ENCODE data around the gene ABRAXAS1.

ABRAXAS1 gene

GRCh38 chr4:83516042-83516772, 31.3 kb upstream of the ABRAXAS1 start:
- H3K4me1 ChIP-seq (ENCODE audit: control insufficient read depth, insufficient read depth, low read length) = no peaks in the 10 kb centered on the region

DNA sequence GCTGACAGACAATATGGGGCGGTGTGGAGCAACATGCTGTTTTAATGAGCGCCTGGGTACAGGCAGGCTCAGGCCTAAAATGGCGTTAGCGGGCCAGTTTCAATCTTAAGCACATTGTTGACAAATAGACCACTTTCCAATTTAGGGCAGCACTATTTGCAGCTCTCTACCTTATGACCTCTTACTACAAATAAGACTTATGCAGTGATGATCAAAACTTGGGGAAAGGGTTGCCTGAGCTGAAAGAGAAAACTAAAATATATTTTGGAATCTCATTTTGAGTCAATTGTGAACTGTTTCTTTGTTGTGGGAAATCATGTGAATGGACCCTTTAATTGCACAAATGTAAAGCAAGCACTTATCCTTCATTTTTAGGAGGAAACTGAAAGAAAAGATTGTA, 25.5 kb upstream of the ABRAXAS1 start:
- H3K27ac ChIP-seq (ENCODE audit: extremely low read depth, low read depth, low read length) = no peak overlapping the region
- TF ChIP-seq ZBTB21 (tag by site-specific recombination; IDR thresholded peaks at IDR 0.05) (no peak), ZNF747 (tag by site-specific recombination; IDR thresholded peaks at IDR 0.05) (no peak), ZXDB (tag by site-specific recombination; IDR thresholded peaks at IDR 0.05) (no peak), ZNF529 (tag by site-specific recombination; IDR thresholded peaks at IDR 0.05; ENCODE audit: insufficient replicate concordance) (no peak), ZNF621 (tag by site-specific recombination; IDR thresholded peaks at IDR 0.05) (no peak)
- TF ChIP-seq, protein P1, sequence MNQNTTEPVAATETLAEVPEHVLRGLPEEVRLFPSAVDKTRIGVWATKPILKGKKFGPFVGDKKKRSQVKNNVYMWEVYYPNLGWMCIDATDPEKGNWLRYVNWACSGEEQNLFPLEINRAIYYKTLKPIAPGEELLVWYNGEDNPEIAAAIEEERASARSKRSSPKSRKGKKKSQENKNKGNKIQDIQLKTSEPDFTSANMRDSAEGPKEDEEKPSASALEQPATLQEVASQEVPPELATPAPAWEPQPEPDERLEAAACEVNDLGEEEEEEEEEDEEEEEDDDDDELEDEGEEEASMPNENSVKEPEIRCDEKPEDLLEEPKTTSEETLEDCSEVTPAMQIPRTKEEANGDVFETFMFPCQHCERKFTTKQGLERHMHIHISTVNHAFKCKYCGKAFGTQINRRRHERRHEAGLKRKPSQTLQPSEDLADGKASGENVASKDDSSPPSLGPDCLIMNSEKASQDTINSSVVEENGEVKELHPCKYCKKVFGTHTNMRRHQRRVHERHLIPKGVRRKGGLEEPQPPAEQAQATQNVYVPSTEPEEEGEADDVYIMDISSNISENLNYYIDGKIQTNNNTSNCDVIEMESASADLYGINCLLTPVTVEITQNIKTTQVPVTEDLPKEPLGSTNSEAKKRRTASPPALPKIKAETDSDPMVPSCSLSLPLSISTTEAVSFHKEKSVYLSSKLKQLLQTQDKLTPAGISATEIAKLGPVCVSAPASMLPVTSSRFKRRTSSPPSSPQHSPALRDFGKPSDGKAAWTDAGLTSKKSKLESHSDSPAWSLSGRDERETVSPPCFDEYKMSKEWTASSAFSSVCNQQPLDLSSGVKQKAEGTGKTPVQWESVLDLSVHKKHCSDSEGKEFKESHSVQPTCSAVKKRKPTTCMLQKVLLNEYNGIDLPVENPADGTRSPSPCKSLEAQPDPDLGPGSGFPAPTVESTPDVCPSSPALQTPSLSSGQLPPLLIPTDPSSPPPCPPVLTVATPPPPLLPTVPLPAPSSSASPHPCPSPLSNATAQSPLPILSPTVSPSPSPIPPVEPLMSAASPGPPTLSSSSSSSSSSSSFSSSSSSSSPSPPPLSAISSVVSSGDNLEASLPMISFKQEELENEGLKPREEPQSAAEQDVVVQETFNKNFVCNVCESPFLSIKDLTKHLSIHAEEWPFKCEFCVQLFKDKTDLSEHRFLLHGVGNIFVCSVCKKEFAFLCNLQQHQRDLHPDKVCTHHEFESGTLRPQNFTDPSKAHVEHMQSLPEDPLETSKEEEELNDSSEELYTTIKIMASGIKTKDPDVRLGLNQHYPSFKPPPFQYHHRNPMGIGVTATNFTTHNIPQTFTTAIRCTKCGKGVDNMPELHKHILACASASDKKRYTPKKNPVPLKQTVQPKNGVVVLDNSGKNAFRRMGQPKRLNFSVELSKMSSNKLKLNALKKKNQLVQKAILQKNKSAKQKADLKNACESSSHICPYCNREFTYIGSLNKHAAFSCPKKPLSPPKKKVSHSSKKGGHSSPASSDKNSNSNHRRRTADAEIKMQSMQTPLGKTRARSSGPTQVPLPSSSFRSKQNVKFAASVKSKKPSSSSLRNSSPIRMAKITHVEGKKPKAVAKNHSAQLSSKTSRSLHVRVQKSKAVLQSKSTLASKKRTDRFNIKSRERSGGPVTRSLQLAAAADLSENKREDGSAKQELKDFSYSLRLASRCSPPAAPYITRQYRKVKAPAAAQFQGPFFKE (tag by site-specific recombination; IDR thresholded peaks at IDR 0.05; ENCODE audit: borderline replicate concordance) = no peak
- no peak overlapping the region for H3K4me3 ChIP-seq (ENCODE audit: low read depth, low read length)
- no peaks in the 10 kb centered on the region for H3K9me3 ChIP-seq (ENCODE audit: control insufficient read depth, insufficient read depth, low read depth, low read length)
- ChIA-PET CTCF (interaction anchor here (0.7 to 2.9 kb wide), 3 partner anchors 88 to 131 kb away, joined by 3 to 25 read pairs (median 3); no protein-coding TSS in a partner anchor), POLR2A (no interaction called here)
- H3K4me1 ChIP-seq (ENCODE audit: control insufficient read depth, insufficient read depth, low read length) = no peaks in the 10 kb centered on the region
- no peaks in the 10 kb centered on the region for H3K36me3 ChIP-seq (ENCODE audit: control insufficient read depth in 2 of 2, insufficient read depth in 1 of 2, low read length in 2 of 2)

More at GRCh38 chr4:83516042-83516772, 31.3 kb upstream of the ABRAXAS1 start:
- Histone ChIP-seq H3K36me3 (ENCODE audit: control insufficient read depth in 2 of 2, insufficient read depth in 1 of 2, low read length in 2 of 2) (no peaks in the 10 kb centered on the region), H3K4me3 (ENCODE audit: low read depth, low read length) (no peak overlapping the region), H3K27ac (ENCODE audit: extremely low read depth, low read depth, low read length) (no peak overlapping the region), H3K9me3 (ENCODE audit: control insufficient read depth, insufficient read depth, low read depth, low read length) (no peaks in the 10 kb centered on the region)
- TF ChIP-seq, protein P2, sequence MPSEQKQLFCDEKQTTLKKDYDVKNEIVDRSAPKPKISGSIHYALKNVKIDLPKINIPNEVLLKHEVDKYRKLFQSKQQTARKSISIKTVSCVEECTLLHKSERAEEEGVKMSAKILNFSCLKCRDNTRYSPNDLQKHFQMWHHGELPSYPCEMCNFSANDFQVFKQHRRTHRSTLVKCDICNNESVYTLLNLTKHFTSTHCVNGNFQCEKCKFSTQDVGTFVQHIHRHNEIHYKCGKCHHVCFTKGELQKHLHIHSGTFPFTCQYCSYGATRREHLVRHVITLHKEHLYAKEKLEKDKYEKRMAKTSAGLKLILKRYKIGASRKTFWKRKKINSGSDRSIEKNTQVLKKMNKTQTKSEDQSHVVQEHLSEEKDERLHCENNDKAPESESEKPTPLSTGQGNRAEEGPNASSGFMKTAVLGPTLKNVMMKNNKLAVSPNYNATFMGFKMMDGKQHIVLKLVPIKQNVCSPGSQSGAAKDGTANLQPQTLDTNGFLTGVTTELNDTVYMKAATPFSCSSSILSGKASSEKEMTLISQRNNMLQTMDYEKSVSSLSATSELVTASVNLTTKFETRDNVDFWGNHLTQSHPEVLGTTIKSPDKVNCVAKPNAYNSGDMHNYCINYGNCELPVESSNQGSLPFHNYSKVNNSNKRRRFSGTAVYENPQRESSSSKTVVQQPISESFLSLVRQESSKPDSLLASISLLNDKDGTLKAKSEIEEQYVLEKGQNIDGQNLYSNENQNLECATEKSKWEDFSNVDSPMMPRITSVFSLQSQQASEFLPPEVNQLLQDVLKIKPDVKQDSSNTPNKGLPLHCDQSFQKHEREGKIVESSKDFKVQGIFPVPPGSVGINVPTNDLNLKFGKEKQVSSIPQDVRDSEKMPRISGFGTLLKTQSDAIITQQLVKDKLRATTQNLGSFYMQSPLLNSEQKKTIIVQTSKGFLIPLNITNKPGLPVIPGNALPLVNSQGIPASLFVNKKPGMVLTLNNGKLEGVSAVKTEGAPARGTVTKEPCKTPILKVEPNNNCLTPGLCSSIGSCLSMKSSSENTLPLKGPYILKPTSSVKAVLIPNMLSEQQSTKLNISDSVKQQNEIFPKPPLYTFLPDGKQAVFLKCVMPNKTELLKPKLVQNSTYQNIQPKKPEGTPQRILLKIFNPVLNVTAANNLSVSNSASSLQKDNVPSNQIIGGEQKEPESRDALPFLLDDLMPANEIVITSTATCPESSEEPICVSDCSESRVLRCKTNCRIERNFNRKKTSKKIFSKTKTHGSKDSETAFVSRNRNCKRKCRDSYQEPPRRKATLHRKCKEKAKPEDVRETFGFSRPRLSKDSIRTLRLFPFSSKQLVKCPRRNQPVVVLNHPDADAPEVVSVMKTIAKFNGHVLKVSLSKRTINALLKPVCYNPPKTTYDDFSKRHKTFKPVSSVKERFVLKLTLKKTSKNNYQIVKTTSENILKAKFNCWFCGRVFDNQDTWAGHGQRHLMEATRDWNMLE (tag by site-specific recombination; conservative IDR thresholded peaks at IDR 0.05; ENCODE audit: low read depth) = no peak
- TF ChIP-seq ZNF585B (tag by site-specific recombination; IDR thresholded peaks at IDR 0.05) = no peak
- TF ChIP-seq ZSCAN30 (tag by site-specific recombination; IDR thresholded peaks at IDR 0.05) = no peak
- TF ChIP-seq ZNF169 (tag by site-specific recombination; IDR thresholded peaks at IDR 0.05) = no peak
- TF ChIP-seq ZFP41 (tag by site-specific recombination; IDR thresholded peaks at IDR 0.05; ENCODE audit: borderline replicate concordance) = no peak
- TF ChIP-seq ZNF146 (tag by site-specific recombination; IDR thresholded peaks at IDR 0.05) = no peak
- CTCF ChIA-PET = no interaction called here
- POLR2A ChIA-PET = no interaction called here
